RWPE2 (cell line): ENCODE measurements around the gene TRIM33.
"Not testable (repeated sequence)": the region's sequence is repeated elsewhere in the genome, so short reads cannot be mapped to it uniquely, and the experiment has no call there.

Experiments used
- ATAC-seq: fragments of 200-7000 bp; cut with Tn5 transposase; 3 replicates; pipeline ENCODE4 v1.9.1; 2021; ENCODE audit warnings: low read depth
- DNase-seq: peaks from one replicate; pipeline ENCODE4 v3.0.0-alpha.2; 2020; ENCODE audit warnings: low spot score
- H3K27ac ChIP-seq: fragments of 450-650 bp; 2 replicates; pipeline ENCODE4 v1.5.1; 2017; ENCODE audit warnings: mild to moderate bottlenecking; ENCODE audit not compliant: poor library complexity, severe bottlenecking
- H3K27me3 ChIP-seq: fragments of 250-450 bp; sonication (Bioruptor Pico); 2 replicates; pipeline ENCODE4 v1.5.1; 2021; ENCODE audit warnings: mild to moderate bottlenecking, moderate library complexity; ENCODE audit not compliant: insufficient read depth, poor library complexity, severe bottlenecking
- H3K36me3 ChIP-seq: fragments of 250-450 bp; sonication (Bioruptor Pico); 2 replicates; pipeline ENCODE4 v1.5.1; 2020; ENCODE audit warnings: low read depth, mild to moderate bottlenecking, moderate library complexity
- H3K4me1 ChIP-seq: fragments of 250-450 bp; sonication (Bioruptor Pico); 2 replicates; pipeline ENCODE4 v1.5.1; 2021; ENCODE audit warnings: mild to moderate bottlenecking, moderate library complexity; ENCODE audit not compliant: insufficient read depth, poor library complexity, severe bottlenecking
- H3K4me3 ChIP-seq: fragments of 250-450 bp; sonication (Bioruptor Pico); 2 replicates; pipeline ENCODE4 v1.5.1; 2021; ENCODE audit warnings: mild to moderate bottlenecking, moderate library complexity; ENCODE audit not compliant: severe bottlenecking
- H3K9me3 ChIP-seq: fragments of 250-450 bp; sonication (Bioruptor Pico); 2 replicates; pipeline ENCODE4 v1.5.1; 2021; ENCODE audit warnings: mild to moderate bottlenecking, moderate library complexity; ENCODE audit not compliant: severe bottlenecking
- TF ChIP-seq, protein P1 (sequence below): fragments of 450-650 bp; IDR thresholded peaks from one replicate; pipeline ENCODE4 v1.5.1; 2017; ENCODE audit warnings: mild to moderate bottlenecking, moderate library complexity; ENCODE audit not compliant: poor library complexity, severe bottlenecking

TRIM33 gene

DNA sequence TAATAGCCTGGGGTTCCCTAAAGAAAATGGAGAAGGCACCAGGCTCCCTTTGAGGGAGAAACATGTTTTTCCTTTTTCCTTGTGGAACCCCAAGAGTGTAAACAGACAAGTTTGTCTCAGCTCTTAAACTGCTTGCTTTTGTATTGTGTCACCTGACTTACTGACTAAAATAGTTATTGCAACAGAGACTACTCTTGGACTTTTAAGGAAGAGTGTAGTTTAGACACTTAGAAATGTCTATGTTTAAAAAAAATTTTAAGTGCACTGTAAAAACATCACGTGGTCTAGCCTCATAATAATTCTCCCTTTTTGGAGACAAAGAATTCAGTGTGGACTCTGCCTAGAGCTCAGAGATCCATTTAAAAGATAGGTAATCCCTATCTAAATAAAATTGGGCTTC is 141.1 kb downstream of the TRIM33 start:
- ATAC-seq (no peak), DNase-seq (no peak)
- no peak overlapping the region for H3K27ac ChIP-seq
- no peaks in the 10 kb centered on the region for H3K4me1 ChIP-seq
- no peaks in the 10 kb centered on the region for H3K36me3 ChIP-seq
- TF ChIP-seq, protein P1, sequence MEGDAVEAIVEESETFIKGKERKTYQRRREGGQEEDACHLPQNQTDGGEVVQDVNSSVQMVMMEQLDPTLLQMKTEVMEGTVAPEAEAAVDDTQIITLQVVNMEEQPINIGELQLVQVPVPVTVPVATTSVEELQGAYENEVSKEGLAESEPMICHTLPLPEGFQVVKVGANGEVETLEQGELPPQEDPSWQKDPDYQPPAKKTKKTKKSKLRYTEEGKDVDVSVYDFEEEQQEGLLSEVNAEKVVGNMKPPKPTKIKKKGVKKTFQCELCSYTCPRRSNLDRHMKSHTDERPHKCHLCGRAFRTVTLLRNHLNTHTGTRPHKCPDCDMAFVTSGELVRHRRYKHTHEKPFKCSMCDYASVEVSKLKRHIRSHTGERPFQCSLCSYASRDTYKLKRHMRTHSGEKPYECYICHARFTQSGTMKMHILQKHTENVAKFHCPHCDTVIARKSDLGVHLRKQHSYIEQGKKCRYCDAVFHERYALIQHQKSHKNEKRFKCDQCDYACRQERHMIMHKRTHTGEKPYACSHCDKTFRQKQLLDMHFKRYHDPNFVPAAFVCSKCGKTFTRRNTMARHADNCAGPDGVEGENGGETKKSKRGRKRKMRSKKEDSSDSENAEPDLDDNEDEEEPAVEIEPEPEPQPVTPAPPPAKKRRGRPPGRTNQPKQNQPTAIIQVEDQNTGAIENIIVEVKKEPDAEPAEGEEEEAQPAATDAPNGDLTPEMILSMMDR = no peak
- no peak overlapping the region for H3K4me3 ChIP-seq
- H3K27me3 ChIP-seq = no peaks in the 10 kb centered on the region
- no peaks in the 10 kb centered on the region for H3K9me3 ChIP-seq

DNA sequence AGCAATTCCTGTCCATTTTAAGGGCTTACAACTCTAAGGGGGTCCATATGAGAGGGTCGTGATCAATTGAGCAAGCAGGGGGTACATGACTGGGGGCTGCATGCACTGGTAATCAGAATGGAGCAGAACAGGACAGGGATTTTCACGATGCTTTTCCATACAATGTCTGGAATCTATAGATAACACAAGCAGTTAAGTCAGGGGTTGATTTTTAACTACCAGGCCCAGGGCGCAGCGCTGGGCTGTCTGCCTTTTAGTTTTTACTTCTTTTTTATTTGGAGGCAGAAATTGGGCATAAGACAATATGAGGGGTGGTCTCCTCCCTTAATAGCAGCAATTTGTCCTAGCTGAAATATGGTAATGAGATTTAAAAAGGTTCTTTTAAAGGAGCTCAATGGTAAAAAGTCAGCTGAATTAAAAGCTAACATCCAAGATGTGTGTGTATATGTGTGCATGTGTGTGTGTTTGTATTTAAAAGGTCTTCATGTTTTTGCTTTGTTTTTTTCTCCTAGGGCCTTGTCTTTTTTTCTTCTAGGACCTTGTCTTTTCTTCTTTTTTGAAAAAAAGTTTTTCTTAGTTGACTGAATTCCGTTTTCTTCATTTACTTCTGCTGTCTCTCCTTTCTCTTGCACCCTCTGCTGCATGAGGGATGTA is 141.6 kb downstream of the TRIM33 start:
- DNase-seq, H3K27ac ChIP-seq, H3K4me3 ChIP-seq, H3K9me3 ChIP-seq, H3K36me3 ChIP-seq, H3K27me3 ChIP-seq, H3K4me1 ChIP-seq, ATAC-seq: not testable (repeated sequence)

DNA sequence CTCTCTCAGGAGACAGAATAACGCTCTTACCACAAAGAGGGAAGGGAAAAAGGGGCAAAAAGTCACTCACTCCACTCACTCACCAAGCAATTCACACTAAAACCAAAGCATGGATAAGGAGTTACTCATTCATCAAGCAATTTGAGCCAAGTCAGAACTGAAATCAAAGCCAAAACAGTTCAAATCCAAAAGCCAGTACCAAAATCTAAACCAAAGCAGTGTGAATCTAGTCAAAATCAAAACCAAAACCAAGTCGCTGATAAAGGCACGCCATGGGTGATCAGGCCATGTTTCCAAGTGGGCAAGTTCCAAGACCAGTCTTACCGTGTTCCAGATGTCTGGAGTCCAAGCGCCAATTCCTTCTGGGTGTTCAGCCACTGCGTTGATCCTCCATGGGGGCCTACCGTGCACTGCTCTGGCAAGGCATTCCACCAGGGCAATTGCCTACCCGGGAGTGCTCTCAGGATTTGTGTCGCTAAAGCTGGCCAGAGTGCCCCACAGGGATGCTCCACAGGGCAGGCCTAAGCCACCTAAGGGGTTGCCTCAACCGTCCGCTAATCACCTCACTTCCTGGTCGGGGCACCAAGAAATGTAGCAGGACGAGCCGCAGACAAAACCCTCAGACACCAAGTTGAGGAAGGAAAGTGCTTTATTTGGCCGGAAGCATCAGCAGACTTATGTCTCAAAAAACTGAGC is 142.3 kb downstream of the TRIM33 start:
- Histone ChIP-seq H3K9me3 (no peaks in the 10 kb centered on the region), H3K27me3 (no peaks in the 10 kb centered on the region), H3K36me3 (no peaks in the 10 kb centered on the region), H3K4me1 (no peaks in the 10 kb centered on the region), H3K4me3 (no peak overlapping the region), H3K27ac (no peak overlapping the region)
- no peak for ATAC-seq
- TF ChIP-seq, protein P1 = no peak
- no peak for DNase-seq

DNA sequence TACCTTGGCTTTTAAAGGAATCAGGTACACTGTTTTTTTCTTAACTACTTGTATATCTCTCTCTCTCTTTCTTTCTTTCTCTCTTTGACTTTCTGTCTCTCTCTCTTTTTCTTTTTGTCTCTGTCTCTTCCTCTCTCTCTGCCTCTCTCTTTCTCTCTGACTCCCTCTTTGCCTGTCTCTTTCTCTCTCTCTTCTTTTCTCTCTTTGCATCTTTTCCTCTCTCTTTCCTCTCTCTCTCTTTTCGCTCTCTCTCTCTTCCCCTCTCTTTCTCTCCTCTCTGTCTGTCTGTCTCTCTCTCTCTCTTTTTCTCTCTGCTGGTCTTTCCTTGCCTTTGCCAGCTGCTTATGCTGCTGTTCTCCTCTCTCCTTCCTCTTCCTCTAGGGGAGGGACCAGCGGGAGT is 143.2 kb downstream of the TRIM33 start:
- Histone ChIP-seq H3K36me3 (no peaks in the 10 kb centered on the region), H3K4me1 (no peaks in the 10 kb centered on the region), H3K4me3 (no peak overlapping the region), H3K27me3 (no peaks in the 10 kb centered on the region), H3K27ac (no peak overlapping the region), H3K9me3 (peaks cover 2% of the 10 kb centered on the region)
- ATAC-seq = no peak
- TF ChIP-seq, protein P1 = no peak
- no peak for DNase-seq

DNA sequence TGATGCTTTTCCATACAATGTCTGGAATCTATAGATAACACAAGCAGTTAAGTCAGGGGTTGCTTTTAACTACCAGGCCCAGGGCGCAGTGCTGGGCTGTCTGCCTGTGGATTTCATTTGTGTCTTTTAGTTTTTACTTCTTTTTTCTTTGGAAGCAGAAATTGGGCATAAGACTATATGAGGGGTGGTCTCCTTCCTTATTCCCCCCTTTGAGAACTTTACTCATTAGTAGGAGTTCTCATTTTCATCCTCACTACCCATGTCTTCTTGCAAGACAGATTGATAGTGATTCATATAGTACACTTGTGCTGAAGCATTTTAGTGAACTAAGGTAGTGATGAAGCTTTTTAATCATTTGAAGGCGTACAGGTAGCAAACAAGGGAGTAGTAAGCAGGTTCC is 147.8 kb downstream of the TRIM33 start:
- H3K9me3 ChIP-seq, H3K27me3 ChIP-seq, H3K4me3 ChIP-seq, DNase-seq, H3K4me1 ChIP-seq, H3K27ac ChIP-seq, H3K36me3 ChIP-seq, ATAC-seq: not testable (repeated sequence)

DNA sequence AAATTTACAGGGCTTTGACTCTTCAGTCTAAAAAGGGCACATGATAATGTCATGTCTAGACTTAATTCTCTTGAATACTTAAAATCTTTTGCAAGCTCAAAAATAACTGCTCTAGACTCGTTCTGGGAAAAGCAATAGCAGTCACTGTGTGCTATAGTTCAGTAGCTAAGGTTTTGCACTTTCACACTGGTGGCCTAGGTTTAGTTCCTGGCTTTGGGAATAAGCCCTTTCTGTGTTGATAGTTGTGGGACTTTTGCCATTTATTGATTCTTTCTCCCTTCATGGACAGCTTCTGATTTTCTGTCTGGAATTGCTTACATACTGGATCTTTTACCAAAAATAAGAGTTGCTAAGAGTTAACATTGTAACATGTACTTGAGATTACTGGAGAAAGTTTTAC is 151.2 kb downstream of the TRIM33 start:
- no peak for DNase-seq
- no peak for ATAC-seq
- Histone ChIP-seq H3K9me3 (peaks cover 8% of the 10 kb centered on the region), H3K27ac (no peak overlapping the region), H3K4me1 (no peaks in the 10 kb centered on the region), H3K36me3 (no peaks in the 10 kb centered on the region), H3K27me3 (no peaks in the 10 kb centered on the region), H3K4me3 (no peak overlapping the region)
- TF ChIP-seq, protein P1 = no peak
